ENCODE results near the gene HSPB9.
A peak's percentile ranks its signal among the peaks of the same experiment; 100 is the strongest.
"Not testable (repeated sequence)": the region's sequence is repeated elsewhere in the genome, so short reads cannot be mapped to it uniquely, and the experiment has no call there.

Gene HSPB9

GRCh38 chr17:42120161-42120769, 2.3 kb upstream of the HSPB9 start:
- DNase-seq (ENCODE audit: low spot score) = no peak

- DNase-seq (ENCODE audit: low spot score) = peak; percentile 86
Observed at GRCh38 chr17:42120770-42121769, 1.5 kb upstream of the HSPB9 start, which contains the start of gene KAT2A. KAT2A (minus strand) TSS chr17:42121367; CDS start chr17:42121304, 63 bp downstream.

GRCh38 chr17:42124256-42124655, 1.7 kb downstream of the HSPB9 start:
- DNase-seq (ENCODE audit: low spot score) = no peak

- DNase-seq (ENCODE audit: low spot score) = no peak
Observed at GRCh38 chr17:42125565-42125964, 3.0 kb downstream of the HSPB9 start.

GRCh38 chr17:42126836-42127235, 4.2 kb downstream of the HSPB9 start:
- no peak for DNase-seq (ENCODE audit: low spot score)

- no peak for DNase-seq (ENCODE audit: low spot score)
Observed at GRCh38 chr17:42127414-42127813, 4.8 kb downstream of the HSPB9 start.

- DNase-seq (ENCODE audit: low spot score) = no peak
Observed at GRCh38 chr17:42129109-42129837, 6.7 kb downstream of the HSPB9 start.

- no peak for DNase-seq (ENCODE audit: low spot score)
Observed at GRCh38 chr17:42130310-42130936, 7.8 kb downstream of the HSPB9 start.

GRCh38 chr17:42131232-42131631, 8.6 kb downstream of the HSPB9 start:
- no peak for DNase-seq (ENCODE audit: low spot score)

GRCh38 chr17:42131981-42132432, 9.4 kb downstream of the HSPB9 start:
- DNase-seq (ENCODE audit: low spot score) = no peak

GRCh38 chr17:42132941-42133340, 10.3 kb downstream of the HSPB9 start:
- DNase-seq (ENCODE audit: low spot score) = peak; percentile 84

- no peak for DNase-seq (ENCODE audit: low spot score)
Observed at GRCh38 chr17:42133461-42134041, 10.9 kb downstream of the HSPB9 start.

- DNase-seq (ENCODE audit: low spot score) = no peak
Observed at GRCh38 chr17:42135151-42135550, 12.5 kb downstream of the HSPB9 start.

- no peak for DNase-seq (ENCODE audit: low spot score)
Observed at GRCh38 chr17:42135664-42136653, 13.4 kb downstream of the HSPB9 start.

GRCh38 chr17:42136654-42137051, 14.0 kb downstream of the HSPB9 start:
- no peak for DNase-seq (ENCODE audit: low spot score)

GRCh38 chr17:42138749-42139492, 16.3 kb downstream of the HSPB9 start:
- DNase-seq (ENCODE audit: low spot score) = no peak

GRCh38 chr17:42140690-42141089, 18.1 kb downstream of the HSPB9 start:
- not testable (repeated sequence) for DNase-seq (ENCODE audit: low spot score)

GRCh38 chr17:42141382-42141781, 18.8 kb downstream of the HSPB9 start:
- DNase-seq (ENCODE audit: low spot score) = no peak

- peak; percentile 87 for DNase-seq (ENCODE audit: low spot score)
Observed at GRCh38 chr17:42142371-42142896, 19.8 kb downstream of the HSPB9 start.
